Measurements from ENCODE around the gene RFTN1. TPM values are rescaled to one million over a fixed set of nuclear protein-coding genes. Genes with fewer than 3 reads are reported as not detected.

Gene RFTN1
- total and polyA plus RNA-seq, 2 experiments from 2014 or later = 3.3 to 7.2 TPM

GRCh38 chr3:16455001-16455400 is 58.5 kb downstream of the RFTN1 start:
- Mint-ChIP-seq H3K27me3 (ENCODE audit: insufficient read depth, low read depth, poor library complexity) (no peaks in the 10 kb centered on the region), H3K4me1 (peaks cover 26% of the 10 kb centered on the region), H3K36me3 (ENCODE audit: low read depth) (no peaks in the 10 kb centered on the region), H3K4me3 (no peak overlapping the region), H3K27ac (no peak overlapping the region), H3K9me3 (no peaks in the 10 kb centered on the region)
- Histone ChIP-seq H3K4me3 (no peak overlapping the region), H2AFZ (no peak overlapping the region), H3K9me2 (ENCODE audit: insufficient read depth) (peaks cover 6% of the 10 kb centered on the region; the same call in 1 of the 2 replicates), H3K4me1 (ENCODE audit: insufficient read depth) (peaks cover 29% of the 10 kb centered on the region), H3K79me2 (replicated peaks; ENCODE audit: insufficient read depth) (no peaks in the 10 kb centered on the region), H3K4me2 (peak overlapping the region; percentile 53), H3K27me3 (ENCODE audit: insufficient read depth) (no peaks in the 10 kb centered on the region), H3K27ac (ENCODE audit: low read depth) (peak overlapping the region; percentile 2; the same call in 1 of the 2 replicates), H3K36me3 (ENCODE audit: insufficient read depth) (no peaks in the 10 kb centered on the region), H3F3A (replicated peaks; ENCODE audit: low read depth) (no peaks in the 10 kb centered on the region), H4K20me1 (replicated peaks; ENCODE audit: insufficient read depth) (no peaks in the 10 kb centered on the region)
- TF ChIP-seq, protein P1, sequence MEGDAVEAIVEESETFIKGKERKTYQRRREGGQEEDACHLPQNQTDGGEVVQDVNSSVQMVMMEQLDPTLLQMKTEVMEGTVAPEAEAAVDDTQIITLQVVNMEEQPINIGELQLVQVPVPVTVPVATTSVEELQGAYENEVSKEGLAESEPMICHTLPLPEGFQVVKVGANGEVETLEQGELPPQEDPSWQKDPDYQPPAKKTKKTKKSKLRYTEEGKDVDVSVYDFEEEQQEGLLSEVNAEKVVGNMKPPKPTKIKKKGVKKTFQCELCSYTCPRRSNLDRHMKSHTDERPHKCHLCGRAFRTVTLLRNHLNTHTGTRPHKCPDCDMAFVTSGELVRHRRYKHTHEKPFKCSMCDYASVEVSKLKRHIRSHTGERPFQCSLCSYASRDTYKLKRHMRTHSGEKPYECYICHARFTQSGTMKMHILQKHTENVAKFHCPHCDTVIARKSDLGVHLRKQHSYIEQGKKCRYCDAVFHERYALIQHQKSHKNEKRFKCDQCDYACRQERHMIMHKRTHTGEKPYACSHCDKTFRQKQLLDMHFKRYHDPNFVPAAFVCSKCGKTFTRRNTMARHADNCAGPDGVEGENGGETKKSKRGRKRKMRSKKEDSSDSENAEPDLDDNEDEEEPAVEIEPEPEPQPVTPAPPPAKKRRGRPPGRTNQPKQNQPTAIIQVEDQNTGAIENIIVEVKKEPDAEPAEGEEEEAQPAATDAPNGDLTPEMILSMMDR (conservative IDR thresholded peaks at IDR 0.05; ENCODE audit: low read depth in 2 of 2) = no peak
- TF ChIP-seq EZH2phosphoT487 (IDR thresholded peaks at IDR 0.05; ENCODE audit: unreplicated experiment) (no peak), ZNF462 (CRISPR knock-in tag; IDR thresholded peaks at IDR 0.05) (no peak), STAT1 (IDR thresholded peaks at IDR 0.05; ENCODE audit: unreplicated experiment) (no peak), EZH2 (IDR thresholded peaks at IDR 0.05; ENCODE audit: low read depth, unreplicated experiment) (no peak), ZNF331 (CRISPR knock-in tag; IDR thresholded peaks at IDR 0.05; ENCODE audit: low read depth) (no peak), ZNF114 (CRISPR knock-in tag; IDR thresholded peaks at IDR 0.05) (no peak), POLR2AphosphoS5 (IDR thresholded peaks at IDR 0.05; ENCODE audit: low read depth) (no peak), CREB1 (CRISPR knock-in tag; IDR thresholded peaks at IDR 0.05; ENCODE audit: low read depth) (no peak), ETS1 (IDR thresholded peaks at IDR 0.05) (no peak), NANOG (IDR thresholded peaks at IDR 0.05; ENCODE audit: borderline replicate concordance) (no peak), JUNB (IDR thresholded peaks at IDR 0.05; ENCODE audit: unreplicated experiment) (no peak)
- TF ChIP-seq, protein P2, sequence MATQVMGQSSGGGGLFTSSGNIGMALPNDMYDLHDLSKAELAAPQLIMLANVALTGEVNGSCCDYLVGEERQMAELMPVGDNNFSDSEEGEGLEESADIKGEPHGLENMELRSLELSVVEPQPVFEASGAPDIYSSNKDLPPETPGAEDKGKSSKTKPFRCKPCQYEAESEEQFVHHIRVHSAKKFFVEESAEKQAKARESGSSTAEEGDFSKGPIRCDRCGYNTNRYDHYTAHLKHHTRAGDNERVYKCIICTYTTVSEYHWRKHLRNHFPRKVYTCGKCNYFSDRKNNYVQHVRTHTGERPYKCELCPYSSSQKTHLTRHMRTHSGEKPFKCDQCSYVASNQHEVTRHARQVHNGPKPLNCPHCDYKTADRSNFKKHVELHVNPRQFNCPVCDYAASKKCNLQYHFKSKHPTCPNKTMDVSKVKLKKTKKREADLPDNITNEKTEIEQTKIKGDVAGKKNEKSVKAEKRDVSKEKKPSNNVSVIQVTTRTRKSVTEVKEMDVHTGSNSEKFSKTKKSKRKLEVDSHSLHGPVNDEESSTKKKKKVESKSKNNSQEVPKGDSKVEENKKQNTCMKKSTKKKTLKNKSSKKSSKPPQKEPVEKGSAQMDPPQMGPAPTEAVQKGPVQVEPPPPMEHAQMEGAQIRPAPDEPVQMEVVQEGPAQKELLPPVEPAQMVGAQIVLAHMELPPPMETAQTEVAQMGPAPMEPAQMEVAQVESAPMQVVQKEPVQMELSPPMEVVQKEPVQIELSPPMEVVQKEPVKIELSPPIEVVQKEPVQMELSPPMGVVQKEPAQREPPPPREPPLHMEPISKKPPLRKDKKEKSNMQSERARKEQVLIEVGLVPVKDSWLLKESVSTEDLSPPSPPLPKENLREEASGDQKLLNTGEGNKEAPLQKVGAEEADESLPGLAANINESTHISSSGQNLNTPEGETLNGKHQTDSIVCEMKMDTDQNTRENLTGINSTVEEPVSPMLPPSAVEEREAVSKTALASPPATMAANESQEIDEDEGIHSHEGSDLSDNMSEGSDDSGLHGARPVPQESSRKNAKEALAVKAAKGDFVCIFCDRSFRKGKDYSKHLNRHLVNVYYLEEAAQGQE (IDR thresholded peaks at IDR 0.05; ENCODE audit: unreplicated experiment) = no peak
- DNase-seq (ENCODE audit: low spot score) (no peak), ATAC-seq (peak; percentile 46; the same call in 2 of the 3 replicates)

All from GM23338 (cell line).